SK-N-SH (cell line): ENCODE measurements around the gene FBXW10B. TPM values are rescaled to one million over a fixed set of nuclear protein-coding genes. Genes with fewer than 3 reads are reported as not detected.
"Not testable (repeated sequence)": the region's sequence is repeated elsewhere in the genome, so short reads cannot be mapped to it uniquely, and the experiment has no call there.

Source experiments
- CTCF ChIA-PET: fragments of 300-600, 350-600 bp; formaldehyde crosslinking; extraction: SDS; loops from one replicate; lab custom pipeline; 2021; lab: Yijun Ruan, JAX
- POLR2A ChIA-PET: fragments of 350-600 bp; sonication (Branson Sonifier 250); formaldehyde crosslinking; extraction: SDS; loops from one replicate; lab custom pipeline; 2020; ENCODE audit warnings: antibody characterized with exemption, inconsistent platforms; lab: Yijun Ruan, JAX
- DNase-seq: peaks from one replicate; pipeline ENCODE4 v3.0.0; 2012
- H2AFZ ChIP-seq: fragments of 200-600 bp; sonication (generic); 2 replicates; pipeline ENCODE4 v1.8.1; 2016; ENCODE audit warnings: antibody characterized with exemption, mild to moderate bottlenecking, low read depth
- H3F3A ChIP-seq: fragments of 200-600 bp; sonication (generic); replicated peaks from 2 replicates; pipeline ENCODE3; 2016; ENCODE audit warnings: antibody characterized with exemption, mild to moderate bottlenecking; ENCODE audit not compliant: insufficient read depth
- H3K27ac ChIP-seq, 2 experiments: fragments of 200-500 bp in 1 of 2; fragments of 200-600 bp in 1 of 2; sonication (Bioruptor generic) in 1 of 2; sonication (generic), shearing (Covaris generic) in 1 of 2; 2 replicates each; pipeline versions ENCODE4 v1.5.1 to v1.6.1; 2014 to 2016; ENCODE audit warnings: low read depth in 2 of 2, inconsistent platforms in 1 of 2, low read length in 1 of 2, mild to moderate bottlenecking in 1 of 2, mixed read lengths in 1 of 2
- H3K27me3 ChIP-seq: fragments of 200-600 bp; sonication (generic), shearing (Covaris generic); 2 replicates; pipeline ENCODE4 v1.6.1; 2016; ENCODE audit warnings: mixed run types; ENCODE audit not compliant: insufficient read depth
- H3K36me3 ChIP-seq, 2 experiments: fragments of 200-500 bp in 1 of 2; fragments of 200-600 bp in 1 of 2; sonication (Bioruptor generic) in 1 of 2; sonication (generic) in 1 of 2; replicated peaks in 1 of 2; 2 replicates each; pipeline versions ENCODE3 to v1.5.1; 2014 to 2016; ENCODE audit warnings: low read length in 1 of 2, mild to moderate bottlenecking in 1 of 2; ENCODE audit not compliant: insufficient read depth in 2 of 2, control insufficient read depth in 1 of 2
- H3K4me1 ChIP-seq, 2 experiments: fragments of 200-500 bp in 1 of 2; fragments of 200-600 bp in 1 of 2; sonication (Bioruptor generic) in 1 of 2; sonication (generic), shearing (Covaris generic) in 1 of 2; 2 replicates each; pipeline versions ENCODE4 v1.5.1 to v1.6.1; 2014 to 2016; ENCODE audit warnings: low read depth in 1 of 2, low read length in 1 of 2, mixed run types in 1 of 2; ENCODE audit not compliant: insufficient read depth in 2 of 2, control insufficient read depth in 1 of 2
- H3K4me2 ChIP-seq: fragments of 200-600 bp; sonication (generic), shearing (Covaris generic); 2 replicates; pipeline ENCODE4 v1.6.1; 2017; ENCODE audit warnings: mixed run types
- H3K4me3 ChIP-seq, 2 experiments: fragments of 200-500 bp in 1 of 2; fragments of 200-600 bp in 1 of 2; sonication (Bioruptor generic) in 1 of 2; sonication (generic), shearing (Covaris generic) in 1 of 2; 2 replicates each; pipeline versions ENCODE4 v1.5.1 to v1.8.1; 2014 to 2016; ENCODE audit warnings: low read depth in 2 of 2, inconsistent platforms in 1 of 2, low read length in 1 of 2, mild to moderate bottlenecking in 1 of 2, mixed read lengths in 1 of 2, moderate library complexity in 1 of 2
- H3K79me2 ChIP-seq: fragments of 200-600 bp; sonication (generic); 2 replicates; pipeline ENCODE4 v1.8.1; 2017; ENCODE audit warnings: mild to moderate bottlenecking; ENCODE audit not compliant: insufficient read depth
- H3K9ac ChIP-seq: fragments of 200-600 bp; sonication (generic); 2 replicates; pipeline ENCODE4 v1.6.1; 2017; ENCODE audit warnings: mixed run types
- H3K9me2 ChIP-seq: fragments of 200-600 bp; sonication (generic); 2 replicates; pipeline ENCODE4 v1.6.1; 2017; ENCODE audit warnings: mixed run types
- H3K9me3 ChIP-seq: fragments of 200-600 bp; sonication (generic); 2 replicates; pipeline ENCODE4 v1.6.1; 2017; ENCODE audit warnings: mixed run types, mild to moderate bottlenecking, moderate library complexity
- H4K20me1 ChIP-seq: fragments of 200-600 bp; sonication (generic); 2 replicates; pipeline ENCODE4 v1.6.1; 2017; ENCODE audit warnings: mild to moderate bottlenecking, mixed run types; ENCODE audit not compliant: insufficient read depth
- WGBS: methylation state at CpG from one replicate; pipeline ENCODE4 v1.1.6; 2017; ENCODE audit warnings: low lambda C conversion rate; 5-methylcytosine and 5-hydroxymethylcytosine counted together
- polyA plus RNA-seq, 3 experiments: library from polyadenylated mRNA; depleted of rRNA; stranded (reverse); fragments of >200 nt; gene quantifications; 2 replicates each; pipeline ENCODE4 v1.2.3, GENCODE V29; 2012

Gene FBXW10B
- polyA plus RNA-seq, 1 of the 3 experiments (the other 2 are of a cell fraction), result 0.46 TPM

- H3K36me3 ChIP-seq, result peaks cover 6 to 11% of the 10 kb centered on the region in 2 experiments
- CTCF ChIA-PET, POLR2A ChIA-PET, H3K79me2 ChIP-seq, H3K4me2 ChIP-seq, H3K9me3 ChIP-seq, H3K27me3 ChIP-seq, H4K20me1 ChIP-seq, H3K9ac ChIP-seq, H3K4me3 ChIP-seq, H3K27ac ChIP-seq, DNase-seq, H2AFZ ChIP-seq, H3F3A ChIP-seq, H3K4me1 ChIP-seq, H3K9me2 ChIP-seq: not testable (repeated sequence)
- 88% methylated on average over 7 of the region's 7 CpGs for WGBS
These were observed 10.5 kb upstream of the FBXW10B start for GRCh38 chr17:15629991-15630390.

GRCh38 chr17:15623661-15624209 lies 4.2 kb upstream of the FBXW10B start:
- not testable (repeated sequence) for H3K27me3 ChIP-seq

GRCh38 chr17:15623255-15623654 lies 3.8 kb upstream of the FBXW10B start:
- H4K20me1 ChIP-seq, H3F3A ChIP-seq, H3K9ac ChIP-seq, H2AFZ ChIP-seq, H3K9me2 ChIP-seq, POLR2A ChIA-PET, H3K4me1 ChIP-seq, H3K36me3 ChIP-seq, H3K79me2 ChIP-seq, H3K27ac ChIP-seq, H3K27me3 ChIP-seq, H3K4me2 ChIP-seq, H3K4me3 ChIP-seq, H3K9me3 ChIP-seq, CTCF ChIA-PET, DNase-seq: not testable (repeated sequence)
- 100% methylated on average over 3 of the region's 4 CpGs for WGBS

More at GRCh38 chr17:15623661-15624209, 4.2 kb upstream of the FBXW10B start:
- H3K9ac ChIP-seq, H3K79me2 ChIP-seq, H3K4me2 ChIP-seq, H3F3A ChIP-seq, POLR2A ChIA-PET, H4K20me1 ChIP-seq, H3K4me3 ChIP-seq, H2AFZ ChIP-seq, DNase-seq, H3K36me3 ChIP-seq, H3K9me2 ChIP-seq, H3K4me1 ChIP-seq, H3K27ac ChIP-seq, H3K9me3 ChIP-seq, CTCF ChIA-PET: not testable (repeated sequence)
- WGBS, result 92% methylated on average over 3 of the region's 3 CpGs

GRCh38 chr17:15622124-15622523 lies 2.6 kb upstream of the FBXW10B start:
- H3K27me3 ChIP-seq, H3K4me3 ChIP-seq, H3K79me2 ChIP-seq, POLR2A ChIA-PET, H3K4me2 ChIP-seq, H3K9ac ChIP-seq, CTCF ChIA-PET, H4K20me1 ChIP-seq, H2AFZ ChIP-seq, H3K27ac ChIP-seq, H3K36me3 ChIP-seq, H3K9me3 ChIP-seq, H3F3A ChIP-seq, H3K9me2 ChIP-seq, DNase-seq, H3K4me1 ChIP-seq: not testable (repeated sequence)
- 94% methylated on average over 3 of the region's 8 CpGs for WGBS

- H3K9me3 ChIP-seq, H3K27me3 ChIP-seq, H3K79me2 ChIP-seq, CTCF ChIA-PET, H3K27ac ChIP-seq, H2AFZ ChIP-seq, H3F3A ChIP-seq, H3K9me2 ChIP-seq, H4K20me1 ChIP-seq, H3K36me3 ChIP-seq, H3K4me1 ChIP-seq, H3K4me3 ChIP-seq, H3K9ac ChIP-seq, H3K4me2 ChIP-seq, DNase-seq, POLR2A ChIA-PET: not testable (repeated sequence)
- 72% methylated on average over 4 of the region's 4 CpGs for WGBS
These were observed 2.7 kb downstream of the FBXW10B start for GRCh38 chr17:15616828-15617227.

GRCh38 chr17:15615850-15616249 lies 3.7 kb downstream of the FBXW10B start:
- CTCF ChIA-PET, H3K4me1 ChIP-seq: not testable (repeated sequence)
- WGBS, result 85% methylated on average over 6 of the region's 6 CpGs

More at GRCh38 chr17:15615850-15616249, 3.7 kb downstream of the FBXW10B start:
- H3K9me3 ChIP-seq, H3K27me3 ChIP-seq, H3K36me3 ChIP-seq, H3K4me2 ChIP-seq, DNase-seq, POLR2A ChIA-PET, H3K4me3 ChIP-seq, H3K9me2 ChIP-seq, H3K27ac ChIP-seq, H4K20me1 ChIP-seq, H3K79me2 ChIP-seq, H3F3A ChIP-seq, H2AFZ ChIP-seq, H3K9ac ChIP-seq: not testable (repeated sequence)
